ENCODE measurements around the gene CEP170B.
A peak's percentile ranks its signal among the peaks of the same experiment; 100 is the strongest.
"Not testable (repeated sequence)": the region's sequence is repeated elsewhere in the genome, so short reads cannot be mapped to it uniquely, and the experiment has no call there.

Gene CEP170B

DNA sequence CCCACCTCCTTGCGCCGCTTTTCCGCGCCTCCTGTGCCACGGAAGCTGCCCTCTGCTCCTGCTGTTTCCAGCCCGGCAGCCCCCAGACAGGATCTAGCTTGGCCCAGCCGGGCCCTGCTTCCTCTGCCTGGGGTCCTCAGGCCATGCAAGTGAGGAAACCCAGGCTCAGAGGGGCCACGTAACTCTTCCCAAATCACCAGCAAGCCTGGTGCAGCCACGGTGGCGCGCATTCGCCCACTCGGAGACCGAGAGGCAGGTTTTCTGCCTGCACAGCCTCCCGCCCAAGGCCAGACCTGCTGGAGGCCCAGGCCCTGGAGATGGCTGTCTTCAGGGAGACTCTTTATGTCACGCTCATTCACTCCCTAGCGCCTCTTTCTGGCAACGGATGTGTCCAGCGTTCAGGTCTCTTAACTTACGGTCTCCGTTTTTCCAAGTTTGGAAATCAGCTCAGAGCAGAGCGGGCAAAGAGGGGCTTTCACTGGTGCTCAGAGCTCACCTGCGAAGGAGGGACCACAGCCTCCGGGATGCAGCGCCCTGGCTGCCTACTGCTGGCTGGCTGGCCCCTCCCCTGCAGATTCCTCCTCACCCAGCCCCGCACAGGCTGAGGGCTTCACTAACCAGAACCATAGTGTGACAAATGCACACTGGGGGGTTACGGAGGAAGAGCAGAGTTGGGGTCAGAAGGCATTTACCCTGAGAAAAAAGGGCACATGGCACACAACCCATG lies 20.6 kb upstream of the CEP170B start:
- DNase-seq (ENCODE audit: low read depth in 2 of 2): no peak

GRCh38 chr14:104845033-104845666 lies 19.9 kb upstream of the CEP170B start:
- no peak for DNase-seq (ENCODE audit: low read depth in 2 of 2)

GRCh38 chr14:104845834-104846441 lies 19.1 kb upstream of the CEP170B start:
- no peak for DNase-seq (ENCODE audit: low read depth in 2 of 2)

DNA sequence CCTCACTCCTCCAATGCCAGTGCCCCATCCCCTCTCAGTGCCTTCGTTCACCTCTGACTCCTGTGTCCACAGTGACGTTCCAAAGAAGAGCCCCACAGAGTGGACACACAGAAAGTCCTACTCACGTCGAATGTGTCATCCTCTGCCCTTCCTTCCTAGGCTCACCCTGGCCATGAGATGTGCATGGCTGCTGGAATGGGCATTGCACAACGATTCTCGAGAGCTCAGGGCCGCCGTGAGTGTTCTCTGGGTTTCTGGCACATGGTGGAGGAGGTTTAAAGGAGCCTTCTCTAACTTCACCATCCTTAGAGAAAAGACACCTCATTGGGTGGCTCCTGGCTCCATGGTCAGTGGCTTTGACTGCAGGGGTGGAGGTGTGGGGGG lies 12.8 kb upstream of the CEP170B start:
- DNase-seq (ENCODE audit: low read depth in 2 of 2): no peak

DNA sequence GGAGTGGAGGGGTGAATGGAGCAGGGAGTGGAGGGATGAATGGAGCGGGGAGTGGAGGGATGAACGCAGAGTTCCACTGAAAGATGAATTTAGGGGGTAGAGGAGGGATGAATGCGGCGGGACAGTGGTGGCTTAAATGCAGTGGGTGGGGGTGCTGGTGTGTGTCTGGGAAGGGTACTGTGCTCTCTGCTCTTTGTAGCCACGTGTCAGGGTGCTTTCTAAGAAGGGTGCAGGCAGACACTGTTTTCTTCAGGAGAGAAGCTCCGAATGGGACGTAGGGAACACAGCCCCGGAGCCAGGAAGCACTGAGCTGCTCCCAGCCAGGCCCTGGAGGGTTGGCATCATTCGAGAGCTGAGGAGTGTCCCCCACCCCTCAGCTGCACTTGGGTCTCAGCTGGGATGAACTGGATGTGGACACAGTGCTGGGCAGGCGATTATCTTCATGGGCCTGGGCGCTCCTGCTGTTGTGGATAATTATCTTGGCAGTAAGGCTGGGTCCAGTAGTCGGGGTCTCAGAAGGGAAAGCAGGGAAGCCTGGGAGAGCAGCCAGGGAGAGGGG lies 9.5 kb upstream of the CEP170B start:
- DNase-seq (ENCODE audit: low read depth in 2 of 2): no peak

- no peak for DNase-seq (ENCODE audit: low read depth in 2 of 2)
These were observed 8.8 kb upstream of the CEP170B start for GRCh38 chr14:104856157-104856868.

DNA sequence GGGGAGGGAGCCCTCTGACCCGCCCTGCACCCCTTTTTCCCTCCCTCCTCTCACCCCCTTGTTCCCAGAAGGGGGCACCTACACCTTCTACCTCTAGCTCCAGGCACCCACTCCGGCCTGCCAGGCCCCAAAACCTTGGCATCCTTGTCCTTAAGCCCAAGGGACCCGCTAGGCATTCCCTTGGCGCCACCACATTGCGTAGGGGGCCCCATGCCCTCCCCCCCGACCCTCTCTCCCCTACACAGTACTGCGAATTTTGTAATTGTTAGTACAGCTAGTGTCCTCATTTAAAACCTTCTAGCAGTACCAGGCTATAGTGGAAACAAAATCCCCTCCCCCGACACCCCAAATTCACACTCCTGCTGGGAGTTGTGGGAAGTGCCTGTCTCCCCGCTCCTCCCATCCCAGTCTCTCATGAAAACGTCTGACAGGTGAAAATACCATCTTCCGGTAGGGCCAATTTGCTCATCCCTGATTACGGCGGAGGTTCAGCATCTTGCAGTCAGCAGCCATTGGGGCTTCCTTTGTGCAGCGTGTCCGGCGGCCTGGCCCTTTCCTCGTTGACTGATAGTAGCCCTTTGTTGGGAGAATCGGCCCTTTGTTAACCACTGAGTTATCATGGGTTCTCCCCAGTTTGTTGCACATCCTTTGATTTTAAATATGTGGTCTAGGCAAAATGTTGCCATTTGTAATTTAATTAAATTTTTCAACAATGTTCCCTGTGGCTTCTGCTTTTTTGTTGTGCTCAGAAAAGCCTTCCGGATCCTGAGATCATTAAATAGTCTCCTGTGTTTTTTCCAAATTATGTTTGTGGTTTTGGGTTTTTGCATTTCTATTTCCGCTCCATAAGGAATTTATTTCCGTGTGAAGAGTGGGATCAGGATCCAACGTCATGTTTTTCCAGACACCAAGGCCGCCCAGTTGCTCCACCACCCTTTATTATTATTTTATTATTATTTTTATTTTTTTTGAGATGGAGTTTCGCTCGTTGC lies 7.9 kb upstream of the CEP170B start:
- DNase-seq (ENCODE audit: low read depth in 2 of 2): no peak

GRCh38 chr14:104857931-104858330 lies 7.1 kb upstream of the CEP170B start:
- not testable (repeated sequence) for DNase-seq (ENCODE audit: low read depth in 2 of 2)

GRCh38 chr14:104858811-104859426 lies 6.1 kb upstream of the CEP170B start:
- DNase-seq (ENCODE audit: low read depth in 2 of 2): no peak

GRCh38 chr14:104859900-104860299 lies 5.2 kb upstream of the CEP170B start:
- no peak for DNase-seq (ENCODE audit: low read depth in 2 of 2)

GRCh38 chr14:104860414-104860813 lies 4.7 kb upstream of the CEP170B start:
- no peak for DNase-seq (ENCODE audit: low read depth in 2 of 2)

- DNase-seq (ENCODE audit: low read depth in 2 of 2): no peak
These were observed 1.8 kb upstream of the CEP170B start for GRCh38 chr14:104863131-104863862.

GRCh38 chr14:104863923-104864266 lies 1.2 kb upstream of the CEP170B start:
- no peak for DNase-seq (ENCODE audit: low read depth in 2 of 2)

- DNase-seq (ENCODE audit: low read depth in 2 of 2): no peak
These were observed 594 bp upstream of the CEP170B start for GRCh38 chr14:104864267-104865080.

GRCh38 chr14:104865631-104866441 lies 768 bp downstream of the CEP170B start:
- peak; percentile 18 to 31 for DNase-seq (ENCODE audit: low read depth in 2 of 2)

DNA sequence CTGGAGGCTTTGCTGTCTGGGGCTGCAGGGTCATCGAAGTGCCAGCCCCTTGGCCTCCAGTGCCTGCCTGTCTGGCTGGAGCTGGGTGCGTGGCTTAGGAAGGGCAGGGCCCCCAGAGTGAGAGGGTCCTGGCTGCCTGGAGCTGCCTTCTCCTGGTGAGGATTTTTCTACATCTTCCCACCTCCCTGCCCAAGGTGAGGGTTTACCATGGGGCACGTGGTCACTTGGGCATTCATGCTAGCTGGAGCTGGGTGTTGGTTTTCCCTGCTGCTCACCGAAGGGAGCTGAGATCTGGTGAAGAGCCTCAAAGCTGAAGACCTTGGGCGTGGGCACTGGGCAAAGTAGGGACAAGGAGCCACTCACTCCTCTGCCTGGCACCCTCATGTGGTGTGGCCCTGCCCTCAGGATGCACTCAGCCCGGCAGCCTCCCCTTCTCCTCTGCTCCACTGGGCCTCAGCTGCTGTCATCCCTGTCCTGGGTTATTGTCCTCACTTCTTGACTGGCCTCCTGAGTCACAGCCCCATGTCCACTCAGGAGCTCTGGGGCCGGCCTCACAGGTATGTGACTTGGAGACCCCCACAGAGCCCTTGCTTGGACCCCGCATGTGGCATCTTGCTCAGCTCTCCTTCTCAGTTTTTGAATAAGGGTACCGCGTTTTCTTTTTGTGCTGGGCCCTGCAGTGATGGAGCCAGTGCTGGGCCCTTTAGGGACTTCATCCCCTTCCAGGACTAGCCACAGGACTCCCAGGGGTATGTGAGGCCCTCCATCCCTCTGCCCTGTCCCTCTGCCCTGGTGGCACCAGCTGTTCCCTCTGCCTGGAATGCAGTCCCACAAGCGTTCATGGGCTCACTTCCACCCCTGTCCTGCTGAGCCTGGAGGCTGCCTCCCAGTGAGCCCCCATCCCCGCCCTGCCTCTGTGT lies 1.6 kb downstream of the CEP170B start:
- no peak for DNase-seq (ENCODE audit: low read depth in 2 of 2)
